Activated T-cell treated with anti-CD3 and anti-CD28 coated beads, Interleukin-2, amount 50 U/mL, for 4 hours (primary cell): ENCODE results near the gene AKAP9. TPM values are rescaled to one million over a fixed set of nuclear protein-coding genes. Genes with fewer than 3 reads are reported as not detected.
A peak's percentile ranks its signal among the peaks of the same experiment; 100 is the strongest.
"Not testable (repeated sequence)": the region's sequence is repeated elsewhere in the genome, so short reads cannot be mapped to it uniquely, and the experiment has no call there.

ENCODE experiments used
- ATAC-seq, 2 donors: fragments of 200-7000 bp; cut with Tn5 transposase; one replicate each; pipeline ENCODE4 v1.10.0; 2021
- DNase-seq: peaks from one replicate; pipeline ENCODE4 v3.0.0-alpha.2; 2020
- H3K27me3 Mint-ChIP-seq: one replicate; pipeline ENCODE4 v1.8.0; 2021; ENCODE audit warnings: low read depth, mixed read lengths
- H3K36me3 Mint-ChIP-seq: one replicate; pipeline ENCODE4 v1.8.0; 2022; ENCODE audit warnings: mixed read lengths; ENCODE audit not compliant: insufficient read depth
- H3K4me1 Mint-ChIP-seq: one replicate; pipeline ENCODE4 v1.8.0; 2021; ENCODE audit warnings: low read depth, mixed read lengths
- H3K4me3 Mint-ChIP-seq: one replicate; pipeline ENCODE4 v1.8.0; 2021; ENCODE audit warnings: mild to moderate bottlenecking, moderate library complexity, mixed read lengths
- H3K9me3 Mint-ChIP-seq: one replicate; pipeline ENCODE4 v1.8.0; 2021; ENCODE audit warnings: mixed read lengths
- total RNA-seq, 3 donors: library from RNA; stranded (reverse); gene quantifications; one replicate each; pipeline ENCODE4 v1.2.1, GENCODE V29; 2021

AKAP9 gene
- total RNA-seq, 3 donors from 2014 or later, result 22.0 to 25.6 (median 23.9) TPM

DNA sequence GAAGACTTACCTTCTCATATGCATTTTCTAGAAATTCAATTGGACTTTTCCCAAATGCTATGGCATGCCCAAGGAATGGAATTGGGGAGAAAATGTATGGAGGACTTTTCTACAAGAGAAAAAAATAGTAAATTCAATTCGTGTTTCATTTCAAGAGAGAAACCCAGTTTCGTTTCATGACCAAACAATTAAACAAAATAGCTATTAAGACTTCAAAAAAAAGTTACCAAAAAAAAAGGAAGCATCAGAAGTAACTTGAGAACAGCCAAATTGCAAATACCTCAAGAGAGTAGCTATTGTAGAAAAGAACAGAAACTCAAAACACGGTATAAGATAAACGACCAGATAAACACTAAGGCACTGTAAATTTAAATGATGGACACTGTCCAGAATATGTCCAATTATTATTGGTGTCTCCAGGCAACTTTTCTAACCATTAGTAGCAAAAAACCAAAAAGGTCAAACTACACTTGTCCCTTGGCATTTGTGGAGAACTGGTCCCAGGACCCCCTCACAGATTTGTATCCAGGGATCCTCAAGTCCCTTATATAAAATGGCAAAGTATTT lies 191.2 kb downstream of the AKAP9 start:
- Mint-ChIP-seq H3K4me3 (peak overlapping the region; percentile 16), H3K9me3 (no peaks in the 10 kb centered on the region), H3K36me3 (peaks cover 14% of the 10 kb centered on the region), H3K27me3 (no peaks in the 10 kb centered on the region), H3K4me1 (peaks cover 20% of the 10 kb centered on the region)
- ATAC-seq (no peak), DNase-seq (no peak)

DNA sequence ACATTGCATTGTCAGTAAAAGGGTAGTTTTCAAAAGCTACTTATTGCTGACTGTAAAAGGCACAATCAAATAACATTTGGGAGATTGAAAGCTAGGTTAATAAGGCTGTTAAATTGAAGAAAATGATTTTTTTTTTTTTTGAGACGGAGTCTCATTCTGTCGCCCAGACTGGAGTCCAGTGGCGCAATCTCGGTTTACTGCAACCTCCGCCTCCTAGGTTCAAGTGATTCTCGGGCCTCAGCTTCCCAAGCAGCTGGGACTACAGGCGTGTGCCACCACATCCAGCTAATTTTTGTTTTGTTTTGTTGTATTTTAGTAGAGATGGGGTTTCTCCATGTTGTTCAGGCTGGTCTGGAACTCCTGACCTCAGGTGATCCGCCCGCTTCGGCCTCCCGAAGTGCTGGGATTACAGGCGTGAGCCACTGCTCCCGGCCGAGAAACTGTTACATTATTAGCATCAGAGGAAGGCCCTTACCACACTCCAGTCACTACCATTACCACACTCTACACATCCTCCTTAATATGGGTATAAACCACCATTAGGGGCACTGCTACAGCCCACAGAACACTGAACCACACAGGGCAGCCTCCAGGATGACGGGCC lies 192.6 kb downstream of the AKAP9 start:
- Mint-ChIP-seq H3K4me1 (peaks cover 20% of the 10 kb centered on the region), H3K4me3 (peak overlapping the region; percentile 94)

GRCh38 chr7:92133737-92134270 lies 193.1 kb downstream of the AKAP9 start:
- Mint-ChIP-seq H3K4me1 (peaks cover 20% of the 10 kb centered on the region), H3K9me3 (no peaks in the 10 kb centered on the region), H3K36me3 (peaks cover 6% of the 10 kb centered on the region), H3K4me3 (peak overlapping the region; percentile 94), H3K27me3 (no peaks in the 10 kb centered on the region)
- DNase-seq, result peak; percentile 41
- peak; percentile 31 to 39 for ATAC-seq

More for the DNA sequence above, 192.6 kb downstream of the AKAP9 start:
- peak; percentile 7 for ATAC-seq
- Mint-ChIP-seq H3K27me3 (no peaks in the 10 kb centered on the region), H3K9me3 (no peaks in the 10 kb centered on the region), H3K36me3 (peaks cover 8% of the 10 kb centered on the region)
- no peak for DNase-seq

DNA sequence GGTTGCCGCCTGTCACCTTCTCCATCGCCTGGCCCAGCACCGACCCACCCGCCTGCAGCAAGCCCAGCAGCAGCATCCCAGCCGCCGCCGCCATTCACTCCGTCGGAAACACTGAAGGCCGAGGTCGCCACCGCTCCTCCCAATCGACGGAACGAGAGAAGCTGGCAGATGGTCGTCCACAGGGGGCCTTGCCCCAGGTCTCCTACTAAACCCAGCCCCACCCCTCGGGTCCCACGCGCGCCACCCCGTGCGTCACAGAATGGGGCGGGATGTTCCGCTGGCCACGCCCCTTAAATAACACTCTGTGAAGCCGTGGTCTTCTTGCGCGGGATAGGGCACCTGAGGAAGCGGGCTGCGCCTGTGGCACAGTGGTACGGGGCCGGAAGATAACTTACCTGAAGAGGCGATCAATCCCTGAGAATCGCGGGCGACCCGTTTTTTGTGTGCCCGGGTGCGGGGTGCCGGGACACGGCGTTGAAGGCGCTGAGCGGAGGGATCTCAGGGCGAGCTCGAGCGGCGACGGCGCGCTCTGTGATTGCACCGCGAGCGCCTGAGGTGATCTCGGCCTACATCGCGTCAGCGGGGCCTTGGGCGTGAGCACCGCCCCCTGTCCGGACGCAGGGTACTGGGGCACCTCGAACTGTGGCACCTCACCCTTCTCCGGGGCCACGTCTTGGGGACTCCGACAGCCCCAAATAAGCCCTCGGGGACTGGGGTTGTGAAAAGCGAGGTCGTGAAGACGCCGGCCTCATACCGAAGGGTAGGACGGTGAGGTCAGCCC lies 193.8 kb downstream of the AKAP9 start, which contains the start of gene CYP51A1:
CYP51A1 (minus strand) TSS at position 207 of the 781 bp plus-strand sequence; CDS start at position 94, 113 bp downstream.
- ATAC-seq (peak; percentile 90 to 91), DNase-seq (peak; percentile 93)
- Mint-ChIP-seq H3K27me3 (no peaks in the 10 kb centered on the region), H3K4me3 (peak within 1 kb of the TSS; percentile 94), H3K4me1 (peaks cover 20% of the 10 kb centered on the region), H3K36me3 (peaks cover 4% of the 10 kb centered on the region), H3K9me3 (no peaks in the 10 kb centered on the region)

DNA sequence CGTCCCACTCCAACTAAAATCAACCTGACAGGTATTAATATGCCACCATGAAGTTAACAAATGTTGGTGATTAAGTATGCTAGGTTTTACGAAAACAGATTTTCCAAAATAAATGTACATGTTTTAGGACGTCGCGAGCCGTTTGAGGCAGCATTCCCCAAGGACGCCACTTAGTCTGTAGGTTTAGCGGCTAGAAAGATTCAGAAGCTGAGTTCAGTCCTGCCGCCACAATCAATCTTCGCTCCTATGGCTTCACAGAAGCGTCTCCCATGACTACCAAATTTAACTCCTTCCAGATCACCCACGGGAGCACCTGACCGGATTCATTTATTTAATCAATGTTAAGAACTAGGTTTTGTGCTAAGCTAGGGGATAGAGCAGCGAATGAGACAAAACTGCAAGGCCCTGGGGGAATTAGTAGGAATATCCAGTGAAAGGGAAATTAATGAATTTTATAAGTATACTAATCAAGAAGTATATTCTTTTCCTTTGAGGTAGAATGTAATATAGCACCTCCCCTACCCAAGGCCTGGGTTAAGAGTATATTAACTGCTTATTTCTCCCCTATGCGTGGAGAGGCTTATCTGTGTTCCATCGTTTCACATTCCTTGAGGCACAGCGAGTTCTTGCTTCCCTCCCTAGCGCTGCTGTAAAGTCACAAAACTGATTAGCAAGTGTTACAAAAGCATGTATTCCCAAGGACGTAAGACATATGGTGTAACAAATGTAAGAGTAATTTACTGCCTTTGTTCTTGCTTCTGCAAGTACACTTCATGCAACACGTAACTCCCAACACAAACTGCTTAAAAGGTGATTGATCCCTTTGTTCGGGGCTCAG lies 194.6 kb downstream of the AKAP9 start:
- Mint-ChIP-seq H3K4me1 (peaks cover 20% of the 10 kb centered on the region), H3K4me3 (peak overlapping the region; percentile 94), H3K27me3 (no peaks in the 10 kb centered on the region), H3K36me3 (no peaks in the 10 kb centered on the region), H3K9me3 (no peaks in the 10 kb centered on the region)
- DNase-seq, result no peak
- ATAC-seq, result no peak

- Mint-ChIP-seq H3K4me1 (peaks cover 17% of the 10 kb centered on the region), H3K9me3 (no peaks in the 10 kb centered on the region), H3K36me3 (no peaks in the 10 kb centered on the region), H3K27me3 (no peaks in the 10 kb centered on the region), H3K4me3 (no peak overlapping the region)
- DNase-seq (no peak), ATAC-seq (no peak)
Observed at GRCh38 chr7:92137557-92137956, 196.9 kb downstream of the AKAP9 start.

GRCh38 chr7:92141161-92141560 lies 200.5 kb downstream of the AKAP9 start:
- H3K4me3 Mint-ChIP-seq, result no peak overlapping the region
- no peaks in the 10 kb centered on the region for H3K27me3 Mint-ChIP-seq
- DNase-seq (no peak), ATAC-seq (no peak)
- H3K36me3 Mint-ChIP-seq, result no peaks in the 10 kb centered on the region
- no peaks in the 10 kb centered on the region for H3K4me1 Mint-ChIP-seq
- no peaks in the 10 kb centered on the region for H3K9me3 Mint-ChIP-seq

- not testable (repeated sequence) for ATAC-seq, DNase-seq, H3K36me3 Mint-ChIP-seq, H3K27me3 Mint-ChIP-seq, H3K9me3 Mint-ChIP-seq, H3K4me1 Mint-ChIP-seq, H3K4me3 Mint-ChIP-seq
Observed at GRCh38 chr7:92142791-92143190, 202.1 kb downstream of the AKAP9 start.

DNA sequence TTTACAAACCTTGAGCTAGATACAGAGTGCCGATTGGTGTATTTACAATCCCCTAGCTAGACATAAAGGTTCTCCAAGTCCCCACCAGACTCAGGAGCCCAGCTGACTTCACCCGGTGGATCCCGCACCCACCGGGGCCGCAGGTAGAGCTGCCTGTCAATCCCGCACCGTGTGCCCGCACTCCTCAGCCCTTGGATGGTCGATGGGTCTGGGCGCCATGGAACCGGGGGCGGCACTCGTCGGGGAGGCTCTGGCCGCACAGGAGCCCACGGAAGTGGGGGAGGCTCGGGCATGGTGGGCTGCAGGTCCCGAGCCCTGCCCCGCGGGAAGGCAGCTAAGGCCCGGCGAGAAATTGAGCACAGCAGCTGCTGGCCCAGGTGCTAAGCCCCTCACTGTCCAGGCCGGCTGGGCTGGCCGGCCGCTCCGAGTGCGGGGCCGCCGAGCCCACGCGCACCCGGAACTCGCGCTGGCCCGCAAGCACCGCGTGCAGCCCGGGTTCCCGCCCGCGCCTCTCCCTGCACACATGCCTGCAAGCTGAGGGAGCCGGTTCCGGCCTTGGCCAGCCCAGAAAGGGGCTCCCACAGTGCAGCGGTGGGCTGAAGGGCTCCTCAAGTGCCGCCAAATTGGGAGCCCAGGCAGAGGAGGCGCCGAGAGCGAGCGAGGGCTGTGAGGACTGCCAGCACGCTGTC lies 202.7 kb downstream of the AKAP9 start:
- not testable (repeated sequence) for H3K9me3 Mint-ChIP-seq, H3K4me3 Mint-ChIP-seq, DNase-seq, H3K27me3 Mint-ChIP-seq, ATAC-seq, H3K36me3 Mint-ChIP-seq, H3K4me1 Mint-ChIP-seq

- no peak for DNase-seq
- no peaks in the 10 kb centered on the region for H3K9me3 Mint-ChIP-seq
- H3K4me3 Mint-ChIP-seq, result no peak overlapping the region
- no peaks in the 10 kb centered on the region for H3K36me3 Mint-ChIP-seq
- H3K27me3 Mint-ChIP-seq, result peaks cover 2% of the 10 kb centered on the region
- H3K4me1 Mint-ChIP-seq, result no peaks in the 10 kb centered on the region
- no peak for ATAC-seq
Observed at GRCh38 chr7:92149736-92150239, 209.1 kb downstream of the AKAP9 start.

DNA sequence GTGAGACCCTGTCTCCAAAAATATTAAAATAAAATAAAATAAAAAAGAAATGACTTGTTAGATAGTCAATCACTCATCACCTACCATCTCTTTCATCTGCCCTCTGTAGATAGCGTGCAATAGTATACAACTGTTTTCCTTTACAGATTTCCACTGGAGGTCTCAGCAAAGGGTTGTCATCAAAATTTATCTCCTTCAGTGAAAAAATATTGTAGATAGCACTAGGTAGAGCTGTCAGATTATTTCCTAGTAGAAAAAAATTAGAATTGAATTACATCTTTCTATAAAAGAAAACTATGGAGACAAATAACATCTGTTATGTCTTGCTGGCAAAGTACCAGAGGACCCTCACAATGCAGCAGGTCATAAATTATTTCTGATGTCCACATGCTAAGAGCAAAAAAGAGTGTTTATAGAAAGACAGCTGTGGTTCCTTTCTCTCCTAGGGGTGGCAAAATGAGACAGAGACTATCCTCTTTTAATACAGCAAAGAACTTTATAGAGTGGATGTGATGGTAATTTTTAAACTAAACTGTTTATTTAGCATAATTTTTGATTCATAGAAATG lies 209.9 kb downstream of the AKAP9 start:
- no peak for ATAC-seq
- H3K9me3 Mint-ChIP-seq, result no peaks in the 10 kb centered on the region
- no peaks in the 10 kb centered on the region for H3K4me1 Mint-ChIP-seq
- no peak for DNase-seq
- H3K27me3 Mint-ChIP-seq, result peaks cover 2% of the 10 kb centered on the region
- H3K4me3 Mint-ChIP-seq, result no peak overlapping the region
- H3K36me3 Mint-ChIP-seq, result no peaks in the 10 kb centered on the region

- Mint-ChIP-seq H3K36me3 (no peaks in the 10 kb centered on the region), H3K9me3 (no peaks in the 10 kb centered on the region), H3K27me3 (peaks cover 6% of the 10 kb centered on the region), H3K4me3 (no peak overlapping the region), H3K4me1 (no peaks in the 10 kb centered on the region)
- no peak for DNase-seq
- ATAC-seq, result no peak
Observed at GRCh38 chr7:92155108-92155739, 214.6 kb downstream of the AKAP9 start.

- DNase-seq (no peak), ATAC-seq (no peak)
- Mint-ChIP-seq H3K4me1 (no peaks in the 10 kb centered on the region), H3K27me3 (peaks cover 7% of the 10 kb centered on the region), H3K4me3 (no peak overlapping the region), H3K36me3 (no peaks in the 10 kb centered on the region), H3K9me3 (no peaks in the 10 kb centered on the region)
Observed at GRCh38 chr7:92156990-92157389, 216.3 kb downstream of the AKAP9 start.
